Activated naive CD8-positive, alpha-beta T cell treated with anti-CD3 and anti-CD28 coated beads, Interleukin-2, amount 10 ng/mL, durations not matched to agents 7 days and 5 days (primary cell): ENCODE measurements around the gene MBD1. TPM values are rescaled to one million over a fixed set of nuclear protein-coding genes. Genes with fewer than 3 reads are reported as not detected.
A peak's percentile ranks its signal among the peaks of the same experiment; 100 is the strongest.

Experiments used
- ATAC-seq: fragments of 150-1000 bp; cut with Tn5 transposase; one replicate; pipeline ENCODE4 v1.10.0; 2021; ENCODE audit warnings: low read depth, moderate library complexity
- POLR2A ChIA-PET: fragments of 350-600 bp; sonication (Branson Sonifier 250); formaldehyde crosslinking; loops from one replicate; lab custom pipeline; 2021; ENCODE audit warnings: antibody characterized with exemption; lab: Charles Lee
- DNase-seq: peaks from one replicate; pipeline ENCODE4 v3.0.0; 2021
- H3K27ac Mint-ChIP-seq: one replicate; pipeline ENCODE4 v1.8.0; 2022; ENCODE audit warnings: mild to moderate bottlenecking, mixed read lengths
- H3K27me3 Mint-ChIP-seq: one replicate; pipeline ENCODE4 v1.8.0; 2022; ENCODE audit warnings: mild to moderate bottlenecking, moderate library complexity, mixed read lengths
- H3K36me3 Mint-ChIP-seq: one replicate; pipeline ENCODE4 v1.8.0; 2021; ENCODE audit warnings: mild to moderate bottlenecking, mixed read lengths
- H3K4me1 Mint-ChIP-seq: one replicate; pipeline ENCODE4 v1.8.0; 2021; ENCODE audit warnings: mixed read lengths
- H3K4me3 Mint-ChIP-seq: one replicate; pipeline ENCODE4 v1.8.0; 2022; ENCODE audit warnings: mild to moderate bottlenecking, moderate library complexity, mixed read lengths
- H3K9me3 Mint-ChIP-seq: one replicate; pipeline ENCODE4 v1.8.0; 2021; ENCODE audit warnings: mixed read lengths
- total RNA-seq, 2 experiments: library from RNA; stranded (reverse); gene quantifications; one replicate each; pipeline ENCODE4 v1.2.3, GENCODE V29; 2021

Gene MBD1
- total RNA-seq, 2 experiments from 2014 or later = 108 to 123 TPM

DNA sequence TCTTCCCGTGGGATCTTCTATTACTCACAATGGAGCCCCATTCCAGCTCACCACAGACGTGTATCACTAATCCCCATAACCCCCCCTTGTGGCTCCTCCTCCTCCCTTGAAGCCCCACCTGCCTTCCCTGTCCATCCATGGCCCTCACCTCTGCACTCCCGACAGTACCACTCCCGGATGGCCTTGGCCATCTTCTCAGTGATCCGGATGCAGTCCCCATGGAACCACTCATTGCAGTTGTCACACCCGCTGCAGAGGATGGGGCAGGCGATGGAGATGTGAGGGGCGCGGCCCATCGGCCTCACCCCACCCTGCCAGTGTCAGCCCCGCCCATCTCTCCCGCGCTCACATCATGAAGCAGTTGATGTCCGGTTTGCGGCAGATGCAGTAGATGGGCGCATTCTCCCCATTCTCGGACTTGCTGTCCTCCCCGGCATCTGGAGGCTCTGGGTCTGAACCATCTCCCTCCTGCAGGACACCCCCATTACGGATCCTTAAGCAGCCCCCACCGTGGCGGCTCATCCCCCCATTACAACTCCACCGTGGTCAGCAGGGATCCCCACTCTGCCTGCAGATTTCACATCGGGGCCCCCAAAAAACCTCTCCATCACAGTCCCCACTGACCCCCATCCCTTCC lies 5.2 kb upstream of the MBD1 start:
- Mint-ChIP-seq H3K4me3 (peak overlapping the region; percentile 94), H3K4me1 (peaks cover 20% of the 10 kb centered on the region), H3K27ac (peak overlapping the region; percentile 98), H3K36me3 (peaks cover 33% of the 10 kb centered on the region), H3K27me3 (no peaks in the 10 kb centered on the region), H3K9me3 (no peaks in the 10 kb centered on the region)
- POLR2A ChIA-PET = interaction anchor here (0.6 kb wide), 1 partner anchor 27 kb away, joined by 7 read pairs; no protein-coding TSS in a partner anchor
- DNase-seq (no peak), ATAC-seq (no peak)

DNA sequence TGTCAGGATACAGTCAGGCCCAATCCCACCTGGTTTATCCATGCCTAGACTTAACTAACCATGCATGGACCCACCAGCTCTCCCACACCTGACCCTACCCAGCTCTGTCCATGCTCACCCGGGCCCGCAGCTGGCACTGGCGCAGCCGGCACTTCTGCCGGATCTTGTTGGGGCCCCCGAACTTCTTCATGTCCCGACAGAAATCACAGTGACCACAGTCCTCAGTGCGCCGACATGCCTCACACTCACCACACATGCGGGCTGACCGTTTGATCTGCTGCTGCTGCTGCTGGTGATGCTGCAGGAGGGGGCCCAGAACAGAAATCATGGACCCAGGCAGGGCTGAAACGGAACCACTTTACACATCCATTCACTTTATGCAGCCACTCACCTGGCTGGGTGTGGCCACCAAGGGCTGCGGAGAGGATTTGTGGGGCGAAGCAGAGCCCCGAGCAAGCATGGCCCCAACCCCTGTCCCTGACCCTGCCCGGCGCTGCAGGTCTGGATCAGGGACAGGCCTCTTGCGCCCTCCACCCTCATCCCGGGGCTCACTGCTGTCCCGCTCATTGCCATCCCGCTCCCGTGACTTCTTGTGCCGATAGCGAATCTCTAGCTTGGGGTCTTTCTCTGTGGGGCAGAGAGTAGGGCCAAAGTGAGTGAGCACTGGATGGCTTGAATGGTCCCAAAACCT lies 4.5 kb upstream of the MBD1 start:
- H3K27me3 Mint-ChIP-seq = no peaks in the 10 kb centered on the region
- POLR2A ChIA-PET = no interaction called here
- no peak for DNase-seq
- peak overlapping the region; percentile 98 for H3K27ac Mint-ChIP-seq
- H3K4me3 Mint-ChIP-seq = peak overlapping the region; percentile 94
- no peaks in the 10 kb centered on the region for H3K9me3 Mint-ChIP-seq
- H3K36me3 Mint-ChIP-seq = peaks cover 36% of the 10 kb centered on the region
- peaks cover 22% of the 10 kb centered on the region for H3K4me1 Mint-ChIP-seq
- ATAC-seq = no peak

DNA sequence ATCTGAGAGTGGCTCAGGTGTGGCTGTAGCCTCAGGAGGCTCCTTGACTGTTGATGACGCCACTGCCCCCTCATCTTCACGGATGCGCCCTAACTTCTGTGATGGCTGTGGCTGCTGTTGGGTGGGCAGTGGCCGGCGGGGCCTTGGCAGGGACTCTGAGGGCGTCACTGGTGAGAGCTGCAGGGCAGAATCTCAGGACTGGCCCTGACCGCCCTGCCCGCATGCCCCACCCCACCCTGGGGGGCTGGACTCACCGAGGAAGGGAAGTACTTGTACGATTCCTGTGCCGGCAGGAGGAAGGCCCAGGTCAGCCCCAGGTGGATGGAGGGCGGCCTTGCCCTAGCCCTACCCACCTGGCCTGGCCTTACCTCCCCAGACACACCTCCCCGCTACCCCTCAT lies 3.7 kb upstream of the MBD1 start:
- no peak for ATAC-seq
- H3K27me3 Mint-ChIP-seq = no peaks in the 10 kb centered on the region
- H3K27ac Mint-ChIP-seq = no peak overlapping the region
- POLR2A ChIA-PET = no interaction called here
- DNase-seq = no peak
- peaks cover 28% of the 10 kb centered on the region for H3K4me1 Mint-ChIP-seq
- no peak overlapping the region for H3K4me3 Mint-ChIP-seq
- peaks cover 40% of the 10 kb centered on the region for H3K36me3 Mint-ChIP-seq
- no peaks in the 10 kb centered on the region for H3K9me3 Mint-ChIP-seq

DNA sequence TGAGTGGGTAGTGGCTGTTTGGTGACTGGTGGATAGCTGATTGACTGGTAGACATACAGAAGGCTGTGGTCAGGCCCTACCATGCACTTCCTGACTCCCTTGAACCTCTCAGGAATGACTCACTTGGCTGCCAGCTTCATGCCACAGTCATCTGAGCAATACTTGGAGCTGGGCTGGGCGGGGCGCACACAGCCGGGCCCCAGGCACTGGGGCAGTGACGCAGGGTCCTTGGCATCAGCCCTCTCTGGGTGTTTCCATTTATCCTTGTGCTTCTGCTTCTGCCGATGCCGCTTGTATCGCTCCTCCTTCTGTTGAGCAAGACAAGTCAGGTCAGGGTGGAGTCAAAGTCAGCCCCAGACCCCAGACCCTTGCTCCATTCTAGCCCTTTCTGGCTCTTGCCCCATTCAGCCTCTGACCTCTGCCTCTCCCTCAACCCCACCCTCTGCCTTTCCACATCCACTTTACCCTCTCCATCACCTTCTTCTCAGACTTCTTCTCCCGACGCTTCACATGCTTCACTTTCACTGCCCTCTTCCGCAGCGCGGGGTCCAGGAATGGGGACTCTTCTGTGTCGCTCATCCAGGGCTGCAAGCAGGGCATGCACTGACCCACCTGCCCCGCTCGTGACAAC lies 3.0 kb upstream of the MBD1 start:
- no peaks in the 10 kb centered on the region for H3K9me3 Mint-ChIP-seq
- peaks cover 32% of the 10 kb centered on the region for H3K4me1 Mint-ChIP-seq
- no peak for ATAC-seq
- H3K27me3 Mint-ChIP-seq = no peaks in the 10 kb centered on the region
- H3K27ac Mint-ChIP-seq = peak overlapping the region; percentile 64
- POLR2A ChIA-PET = no interaction called here
- H3K36me3 Mint-ChIP-seq = peaks cover 41% of the 10 kb centered on the region
- H3K4me3 Mint-ChIP-seq = peak overlapping the region; percentile 1
- no peak for DNase-seq

DNA sequence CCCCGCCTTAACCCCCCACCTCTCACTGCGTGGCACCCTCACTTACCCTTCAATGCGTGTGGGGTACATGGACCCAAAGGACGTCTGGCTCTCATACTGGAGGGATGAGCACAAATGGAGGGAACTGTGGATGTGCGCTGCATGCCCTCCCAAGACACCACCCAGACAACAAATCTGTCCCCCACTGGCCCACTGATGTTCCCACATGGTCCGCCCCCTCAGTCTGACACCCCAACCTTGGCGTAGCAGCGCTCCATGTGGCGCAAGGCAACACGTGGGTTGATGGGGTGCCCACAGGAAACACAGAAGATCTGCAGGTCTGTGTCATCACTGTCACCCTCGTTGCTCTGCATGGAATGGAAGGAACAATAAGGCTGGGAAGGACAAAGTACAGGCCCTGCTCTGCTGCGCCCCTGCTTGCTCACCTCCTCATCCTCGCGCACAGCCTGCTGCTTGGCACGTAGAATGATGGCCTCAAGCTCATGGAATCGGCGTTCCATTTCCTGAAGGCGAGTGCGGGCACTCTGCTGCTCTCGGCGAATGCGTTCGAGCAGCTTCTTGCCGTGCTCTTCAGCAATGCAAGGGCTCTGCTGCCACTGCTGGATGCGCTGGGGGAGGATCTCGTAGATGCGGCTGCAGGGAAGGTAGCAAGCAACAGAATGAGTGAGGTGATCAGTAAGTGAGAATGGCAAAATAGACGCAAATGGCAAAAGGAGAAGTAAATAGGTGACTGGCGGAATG lies 2.3 kb upstream of the MBD1 start:
- Mint-ChIP-seq H3K27me3 (no peaks in the 10 kb centered on the region), H3K9me3 (no peaks in the 10 kb centered on the region), H3K4me1 (peaks cover 37% of the 10 kb centered on the region), H3K36me3 (peaks cover 41% of the 10 kb centered on the region), H3K4me3 (no peak overlapping the region), H3K27ac (peak overlapping the region; percentile 64)
- ATAC-seq (no peak), DNase-seq (no peak)
- POLR2A ChIA-PET = interaction anchor here (3.0 kb wide), 1 partner anchor 23 kb away, joined by 14 read pairs; no protein-coding TSS in a partner anchor

DNA sequence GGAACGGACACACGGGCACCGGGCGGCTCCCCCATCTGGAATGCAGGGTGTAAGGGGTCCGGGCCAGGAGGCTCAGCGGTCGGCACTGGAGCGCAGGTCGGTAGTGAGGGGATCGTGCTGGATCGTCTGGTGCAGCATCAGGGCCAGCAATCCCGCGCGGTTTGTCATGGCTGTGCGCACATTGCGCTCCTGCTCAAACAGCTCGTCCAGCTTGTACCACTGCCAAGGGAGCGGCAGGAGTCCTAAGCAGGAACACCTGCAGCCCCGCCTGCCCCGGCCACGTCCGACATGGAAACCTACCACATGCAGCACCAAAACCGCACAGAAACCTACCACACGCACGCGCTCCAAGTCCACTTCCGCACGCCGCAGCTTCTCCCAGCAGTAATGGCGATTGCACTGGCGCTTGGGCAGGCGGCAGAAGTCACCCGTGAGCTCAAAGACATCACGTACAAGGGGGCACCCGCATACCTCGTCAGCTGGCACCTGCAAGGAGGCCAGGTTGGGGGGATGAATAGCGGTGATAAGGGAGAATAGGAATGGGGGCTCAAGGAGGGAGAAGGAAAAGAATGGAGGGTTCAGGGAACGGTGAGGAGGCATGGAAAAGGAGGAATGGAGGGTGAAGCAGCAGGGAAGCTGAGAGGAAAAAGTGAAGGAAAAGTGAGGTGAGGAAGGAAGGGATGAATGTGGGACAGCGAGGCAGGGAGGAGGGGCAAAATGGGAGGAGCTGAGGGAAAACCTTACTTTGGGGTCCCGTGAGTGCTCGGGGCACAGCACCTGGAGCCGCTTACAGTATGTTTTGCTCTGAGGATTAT lies 1.4 kb upstream of the MBD1 start:
- POLR2A ChIA-PET = interaction anchor here (3.0 kb wide), 1 partner anchor 24 kb away, joined by 14 read pairs; no protein-coding TSS in a partner anchor
- peak overlapping the region; percentile 17 for H3K4me3 Mint-ChIP-seq
- DNase-seq = no peak
- H3K27ac Mint-ChIP-seq = peak overlapping the region; percentile 64
- ATAC-seq = no peak
- peaks cover 41% of the 10 kb centered on the region for H3K36me3 Mint-ChIP-seq
- H3K27me3 Mint-ChIP-seq = no peaks in the 10 kb centered on the region
- peaks cover 39% of the 10 kb centered on the region for H3K4me1 Mint-ChIP-seq
- H3K9me3 Mint-ChIP-seq = no peaks in the 10 kb centered on the region

DNA sequence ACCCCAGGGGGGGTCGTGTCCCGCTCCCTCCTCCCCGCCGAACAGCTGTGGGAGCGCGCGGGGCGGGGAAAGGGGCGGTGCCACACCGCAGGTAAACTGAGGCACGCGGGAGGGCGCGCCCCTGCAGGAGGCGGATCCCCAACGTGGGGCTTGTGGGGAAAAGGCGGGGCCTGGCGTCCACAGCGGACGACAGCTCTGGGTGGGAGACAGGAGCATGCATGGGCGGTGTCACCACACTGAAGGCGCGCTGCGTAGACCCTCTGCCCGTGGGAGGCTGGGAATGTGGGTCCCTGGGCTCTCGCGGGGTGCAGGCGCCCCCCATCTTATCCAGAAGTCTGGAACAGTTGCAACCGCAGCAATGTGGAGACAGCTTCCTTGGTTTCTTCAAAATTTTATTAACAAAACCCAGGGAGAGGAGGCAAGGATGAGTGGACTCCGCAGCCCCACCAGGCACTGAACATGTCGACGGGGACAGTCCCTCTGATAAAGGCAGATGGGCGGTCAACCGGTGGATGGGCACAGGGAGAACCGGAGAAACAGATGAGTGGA lies 723 bp upstream of the MBD1 start:
- peaks cover 39% of the 10 kb centered on the region for H3K36me3 Mint-ChIP-seq
- ATAC-seq (no peak), DNase-seq (no peak)
- H3K9me3 Mint-ChIP-seq = no peaks in the 10 kb centered on the region
- H3K27me3 Mint-ChIP-seq = no peaks in the 10 kb centered on the region
- H3K4me1 Mint-ChIP-seq = peaks cover 39% of the 10 kb centered on the region
- H3K27ac Mint-ChIP-seq = peak overlapping the region; percentile 97
- peak overlapping the region; percentile 84 for H3K4me3 Mint-ChIP-seq
- POLR2A ChIA-PET = interaction anchor here (0.8 to 3.0 kb wide), 11 partner anchors 8 to 462 kb away, joined by 3 to 17 read pairs (median 8); partner anchors contain the start of genes CFAP53 and SKA1

DNA sequence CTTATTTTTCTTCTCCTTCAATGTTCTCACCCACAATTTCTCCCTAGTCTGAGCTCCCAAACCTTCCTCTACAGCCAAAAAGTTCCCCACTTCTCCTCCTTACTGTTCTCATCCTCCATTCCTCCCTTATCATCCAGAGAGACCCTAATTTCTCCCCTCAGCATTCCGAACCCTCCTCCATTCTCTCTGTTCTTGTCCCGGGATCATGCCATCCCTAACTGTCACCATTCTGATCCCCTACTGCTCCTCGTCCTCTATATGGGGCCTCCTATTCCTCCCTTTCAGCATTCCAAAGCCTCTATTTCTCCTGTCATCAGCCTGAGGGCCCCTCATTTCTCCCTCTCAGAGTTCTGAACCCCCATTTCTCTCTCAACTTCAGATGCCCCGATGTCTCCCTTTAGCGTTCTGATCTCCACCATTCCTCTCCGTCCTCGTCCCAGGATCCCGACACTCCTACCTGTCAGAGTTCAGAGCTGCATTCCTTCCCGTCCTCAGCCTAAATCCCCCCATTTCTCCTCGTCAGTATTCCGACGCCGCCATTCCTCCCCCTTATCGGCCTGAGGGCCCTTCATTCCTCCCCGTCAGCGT lies 522 bp downstream of the MBD1 start:
- Mint-ChIP-seq H3K27ac (peak overlapping the region; percentile 97), H3K4me1 (peaks cover 31% of the 10 kb centered on the region), H3K27me3 (no peaks in the 10 kb centered on the region), H3K36me3 (peaks cover 37% of the 10 kb centered on the region), H3K9me3 (no peaks in the 10 kb centered on the region), H3K4me3 (peak overlapping the region; percentile 84)
- ATAC-seq (no peak), DNase-seq (no peak)
- POLR2A ChIA-PET = interaction anchor here (0.6 to 3.0 kb wide), 9 partner anchors 9 to 749 kb away, joined by 3 to 17 read pairs (median 8); partner anchors contain the start of gene SMAD4

DNA sequence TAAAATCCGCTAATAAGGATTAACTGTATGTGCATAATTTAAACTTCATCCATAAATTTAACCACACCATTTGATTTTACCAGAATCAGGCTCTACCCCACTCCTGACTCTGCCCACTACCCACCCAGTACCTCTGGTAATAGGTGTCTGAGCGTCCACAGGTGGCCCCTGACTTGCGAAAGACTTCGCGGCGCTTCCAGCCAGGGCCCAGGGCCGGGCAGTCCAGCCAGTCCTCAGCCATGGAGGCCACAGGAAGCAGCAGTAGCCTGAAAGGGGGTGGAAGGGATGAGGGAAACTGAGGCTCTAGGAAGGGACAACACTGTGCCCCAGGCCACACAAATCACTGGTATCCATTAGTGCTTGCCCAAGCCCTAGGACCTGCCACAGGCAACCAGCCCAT lies 1.6 kb downstream of the MBD1 start:
- POLR2A ChIA-PET = no interaction called here
- DNase-seq (no peak), ATAC-seq (no peak)
- Mint-ChIP-seq H3K27ac (no peak overlapping the region), H3K4me1 (peaks cover 29% of the 10 kb centered on the region), H3K27me3 (no peaks in the 10 kb centered on the region), H3K4me3 (peak overlapping the region; percentile 84), H3K9me3 (no peaks in the 10 kb centered on the region), H3K36me3 (peaks cover 41% of the 10 kb centered on the region)

DNA sequence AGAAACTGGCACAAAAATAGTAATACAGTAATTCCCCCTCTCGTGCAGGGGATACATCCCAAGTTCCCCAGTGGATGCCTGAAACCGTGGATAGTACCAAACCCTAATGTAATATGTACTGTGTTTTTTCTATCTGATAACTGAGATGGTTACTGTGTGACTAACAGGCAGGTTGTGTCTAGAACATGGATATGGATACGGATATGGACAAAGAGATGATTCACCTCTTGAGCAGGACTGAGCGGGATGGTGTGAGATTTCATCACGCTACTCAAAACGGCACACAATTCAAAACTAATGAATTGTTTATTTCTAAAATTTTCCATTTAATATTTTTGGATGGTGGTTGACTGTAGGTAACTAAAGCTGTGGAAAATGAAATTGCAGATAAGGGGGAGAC lies 3.4 kb downstream of the MBD1 start:
- H3K4me1 Mint-ChIP-seq = peaks cover 22% of the 10 kb centered on the region
- H3K27ac Mint-ChIP-seq = no peak overlapping the region
- POLR2A ChIA-PET = no interaction called here
- no peaks in the 10 kb centered on the region for H3K27me3 Mint-ChIP-seq
- H3K9me3 Mint-ChIP-seq = no peaks in the 10 kb centered on the region
- H3K4me3 Mint-ChIP-seq = no peak overlapping the region
- ATAC-seq = no peak
- peaks cover 42% of the 10 kb centered on the region for H3K36me3 Mint-ChIP-seq
- DNase-seq = no peak

DNA sequence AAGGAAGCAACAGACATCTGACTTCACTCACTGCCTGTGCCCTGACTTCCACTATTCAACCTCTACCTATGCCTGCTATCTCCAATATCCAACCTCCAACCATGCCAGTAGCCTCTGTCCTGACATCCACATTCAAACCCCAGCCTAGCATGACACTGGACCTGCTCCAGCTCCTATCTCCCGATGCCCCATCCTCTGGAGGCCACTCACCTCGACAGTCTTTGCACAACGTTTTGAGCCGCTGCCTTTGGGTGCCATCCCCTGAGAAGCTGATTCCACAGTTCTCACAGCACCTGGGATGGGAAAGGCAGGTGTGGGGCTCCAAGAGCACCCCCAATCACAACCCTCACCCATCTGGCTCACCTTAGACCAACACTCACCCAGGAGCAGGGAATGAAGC lies 4.9 kb downstream of the MBD1 start:
- POLR2A ChIA-PET = no interaction called here
- DNase-seq (no peak), ATAC-seq (no peak)
- no peak overlapping the region for H3K27ac Mint-ChIP-seq
- no peaks in the 10 kb centered on the region for H3K9me3 Mint-ChIP-seq
- H3K4me3 Mint-ChIP-seq = no peak overlapping the region
- H3K27me3 Mint-ChIP-seq = no peaks in the 10 kb centered on the region
- H3K36me3 Mint-ChIP-seq = peaks cover 39% of the 10 kb centered on the region
- H3K4me1 Mint-ChIP-seq = peaks cover 20% of the 10 kb centered on the region

DNA sequence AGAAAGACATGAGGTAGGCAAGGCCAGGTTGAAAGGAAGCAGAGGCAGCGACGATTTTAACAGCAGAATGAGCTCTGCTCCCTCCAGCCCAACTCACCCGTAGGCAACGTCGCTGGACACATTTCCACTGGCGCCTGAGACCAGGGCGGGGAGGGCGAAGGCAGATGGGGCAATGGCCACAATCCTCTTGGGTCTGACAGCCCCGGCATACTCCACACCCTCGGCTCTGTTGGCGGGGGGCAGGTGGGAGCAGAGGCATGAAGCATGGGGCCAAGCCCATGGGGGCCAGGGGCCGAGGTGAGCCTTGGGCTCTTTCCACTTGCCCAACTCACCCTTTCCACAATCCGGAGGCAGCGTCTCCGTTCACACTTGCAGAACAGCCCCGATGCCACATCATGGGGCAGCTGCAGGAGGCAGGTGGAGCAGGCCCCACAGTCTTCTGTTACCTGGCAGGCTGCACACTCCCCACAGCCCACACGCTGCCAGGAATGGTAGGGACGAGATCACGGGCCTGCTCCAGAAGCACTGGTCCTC lies 5.8 kb downstream of the MBD1 start:
- no peak overlapping the region for H3K27ac Mint-ChIP-seq
- POLR2A ChIA-PET = no interaction called here

More for the DNA sequence above, 5.8 kb downstream of the MBD1 start:
- H3K27me3 Mint-ChIP-seq = no peaks in the 10 kb centered on the region
- ATAC-seq (no peak), DNase-seq (no peak)
- peaks cover 39% of the 10 kb centered on the region for H3K36me3 Mint-ChIP-seq
- no peaks in the 10 kb centered on the region for H3K9me3 Mint-ChIP-seq
- H3K4me1 Mint-ChIP-seq = peaks cover 17% of the 10 kb centered on the region
- H3K4me3 Mint-ChIP-seq = no peak overlapping the region
